Measurements from ENCODE around the gene EPB41L2. TPM values are rescaled to one million over a fixed set of nuclear protein-coding genes. Genes with fewer than 3 reads are reported as not detected.
A peak's percentile ranks its signal among the peaks of the same experiment; 100 is the strongest.

Gene EPB41L2
- total RNA-seq, 1 experiment from 2014 or later: 199 TPM

GRCh38 chr6:130923350-130923749 lies 139.7 kb downstream of the EPB41L2 start:
- no peak for TF ChIP-seq TCF7L2 (IDR thresholded peaks at IDR 0.05; ENCODE audit: low read depth, low read length)
- no peak for TF ChIP-seq REST (IDR thresholded peaks at IDR 0.05; ENCODE audit: insufficient read depth in 1 of 2, low read depth in 2 of 2, low read length in 1 of 2)
- TF ChIP-seq CTCF (IDR thresholded peaks at IDR 0.05): no peak
- no peak for TF ChIP-seq POLR2AphosphoS5 (IDR thresholded peaks at IDR 0.05; ENCODE audit: low read depth, low read length)
- TF ChIP-seq SIN3A (IDR thresholded peaks at IDR 0.05; ENCODE audit: borderline replicate concordance, insufficient read depth, low read depth, low read length): no peak
- H3K9me3 ChIP-seq (ENCODE audit: control insufficient read depth, insufficient read depth, low read depth, low read length): no peaks in the 10 kb centered on the region
- in situ Hi-C loops (cut with HindIII; ENCODE audit: low pct_unique_long_range_greater_than_20kb, low sequenced_read_pairs): no loop called here
- H3K4me1 ChIP-seq (ENCODE audit: control insufficient read depth, insufficient read depth, low read length): peaks cover 15% of the 10 kb centered on the region
- BruUV-seq (replicated peaks): no TSS peak
- H3K27me3 ChIP-seq (ENCODE audit: control insufficient read depth, insufficient read depth, low read length): no peaks in the 10 kb centered on the region
- H3K27ac ChIP-seq (ENCODE audit: low read length): peak overlapping the region; percentile 4; the same call in 1 of the 2 replicates
- no peaks in the 10 kb centered on the region for H3K36me3 ChIP-seq (ENCODE audit: control insufficient read depth, insufficient read depth, low read length)
- ChIA-PET CTCF (no interaction called here), POLR2A (no interaction called here)
- DNase-seq (ENCODE audit: low read depth, low spot score): no peak
- no peak overlapping the region for H3K4me3 ChIP-seq (ENCODE audit: low read depth in 2 of 2, low read length in 2 of 2)
- no peak; the same call in 1 of the 2 replicates for ATAC-seq
- intact Hi-C loops (cut with micrococcal nuclease; ENCODE audit: unreplicated experiment): no loop called here

GRCh38 chr6:130922922-130923321 lies 140.1 kb downstream of the EPB41L2 start:
- no TSS peak for BruUV-seq (replicated peaks)
- no peaks in the 10 kb centered on the region for H3K27me3 ChIP-seq (ENCODE audit: control insufficient read depth, insufficient read depth, low read length)
- in situ Hi-C loops (cut with HindIII; ENCODE audit: low pct_unique_long_range_greater_than_20kb, low sequenced_read_pairs): no loop called here
- ATAC-seq (no peak), DNase-seq (ENCODE audit: low read depth, low spot score) (no peak)
- peak overlapping the region; percentile 4; the same call in 1 of the 2 replicates for H3K27ac ChIP-seq (ENCODE audit: low read length)
- TF ChIP-seq POLR2AphosphoS5 (IDR thresholded peaks at IDR 0.05; ENCODE audit: low read depth, low read length): no peak
- TF ChIP-seq REST (IDR thresholded peaks at IDR 0.05; ENCODE audit: insufficient read depth in 1 of 2, low read depth in 2 of 2, low read length in 1 of 2): no peak
- TF ChIP-seq SIN3A (IDR thresholded peaks at IDR 0.05; ENCODE audit: borderline replicate concordance, insufficient read depth, low read depth, low read length): no peak
- no peak for TF ChIP-seq TCF7L2 (IDR thresholded peaks at IDR 0.05; ENCODE audit: low read depth, low read length)
- TF ChIP-seq CTCF (IDR thresholded peaks at IDR 0.05): no peak
- peaks cover 14% of the 10 kb centered on the region for H3K4me1 ChIP-seq (ENCODE audit: control insufficient read depth, insufficient read depth, low read length)
- no peaks in the 10 kb centered on the region for H3K9me3 ChIP-seq (ENCODE audit: control insufficient read depth, insufficient read depth, low read depth, low read length)
- H3K36me3 ChIP-seq (ENCODE audit: control insufficient read depth, insufficient read depth, low read length): no peaks in the 10 kb centered on the region
- intact Hi-C loops (cut with micrococcal nuclease; ENCODE audit: unreplicated experiment): no loop called here
- CTCF ChIA-PET: no interaction called here
- H3K4me3 ChIP-seq (ENCODE audit: low read depth in 2 of 2, low read length in 2 of 2): no peak overlapping the region
- POLR2A ChIA-PET: no interaction called here
